ENCODE results near the gene FHIT. TPM values are rescaled to one million over a fixed set of nuclear protein-coding genes. Genes with fewer than 3 reads are reported as not detected.

Gene FHIT
- total and polyA plus RNA-seq, 10 of the 15 experiments (the other 5 are each of a cell fraction or from before 2014, with no cell fraction given), result 4.2 to 14.9 (median 9.4) TPM

DNA sequence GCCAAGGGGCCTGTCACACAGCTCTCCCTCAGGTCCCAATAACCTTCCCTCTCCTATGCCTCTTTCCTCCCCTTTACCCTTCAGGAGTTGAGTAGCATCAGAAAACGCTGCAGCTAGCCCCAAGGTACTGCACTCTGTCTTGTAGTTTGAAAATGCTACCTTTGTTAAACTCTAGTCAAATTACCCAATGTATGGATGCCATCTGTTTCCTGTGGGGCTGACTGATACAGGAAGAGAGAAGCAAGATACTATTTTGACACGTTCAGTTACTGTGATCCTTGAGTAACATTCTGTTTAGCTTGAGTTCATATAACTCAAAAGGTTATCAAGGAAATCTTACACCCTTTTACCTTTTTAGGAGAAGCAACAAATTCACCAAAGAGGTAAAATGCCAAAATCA lies 493.1 kb downstream of the FHIT start:
- Histone ChIP-seq H3K4me2 (ENCODE audit: control insufficient read depth, insufficient read depth) (no peak overlapping the region), H2AFZ (ENCODE audit: control insufficient read depth, low read depth, low read length) (no peak overlapping the region), H3K4me3 (no peak overlapping the region), H3K9ac (ENCODE audit: control insufficient read depth, insufficient read depth, low read length) (no peak overlapping the region), H3K4me1 (ENCODE audit: control insufficient read depth, insufficient read depth, low read length) (no peaks in the 10 kb centered on the region), H3K9me3 (replicated peaks; ENCODE audit: control insufficient read depth, insufficient read depth, low read length) (no peaks in the 10 kb centered on the region), H3K36me3 (ENCODE audit: control insufficient read depth in 2 of 2, insufficient read depth in 2 of 2, low read length in 1 of 2) (no peaks in the 10 kb centered on the region), H3K27me3 (replicated peaks in 1 of 2; ENCODE audit: control insufficient read depth in 2 of 2, insufficient read depth in 2 of 2, low read length in 1 of 2) (no peaks in the 10 kb centered on the region), H3K27ac (ENCODE audit: control insufficient read depth, insufficient read depth) (no peak overlapping the region), H3K79me2 (ENCODE audit: control insufficient read depth, insufficient read depth, low read length) (no peaks in the 10 kb centered on the region), H4K20me1 (ENCODE audit: control insufficient read depth, insufficient read depth) (no peaks in the 10 kb centered on the region)
- DNase-seq (ENCODE audit: low read depth, low spot score) (no peak), FAIRE-seq (no peak), ATAC-seq (no peak)
- ChIA-PET POLR2A (no interaction called here), RAD21 (ENCODE audit: unreplicated experiment) (no interaction called here), SMC1A (ENCODE audit: uncharacterized antibody, unreplicated experiment) (interaction anchor here (1.4 kb wide), 1 partner anchor 353 kb away, joined by 4 read pairs; no protein-coding TSS in a partner anchor), CTCF (no interaction called here)
- BruUV-seq (replicated peaks), result no TSS peak
- intact Hi-C loops (cut with micrococcal nuclease; ENCODE audit: unreplicated experiment) (loop anchor here (5.0 kb wide), 1 partner anchor 624 kb away; no protein-coding TSS in a partner anchor), in situ Hi-C loops (cut with MboI) (loop anchor here (10.0 kb wide), 1 partner anchor 617 kb away; no protein-coding TSS in a partner anchor)
- WGBS (ENCODE audit: insufficient coverage, insufficient replicate concordance, low lambda C conversion rate, missing lambda C conversion rate), result 0% methylated on average over 2 of the region's 2 CpGs
- TF ChIP-seq, protein P1, sequence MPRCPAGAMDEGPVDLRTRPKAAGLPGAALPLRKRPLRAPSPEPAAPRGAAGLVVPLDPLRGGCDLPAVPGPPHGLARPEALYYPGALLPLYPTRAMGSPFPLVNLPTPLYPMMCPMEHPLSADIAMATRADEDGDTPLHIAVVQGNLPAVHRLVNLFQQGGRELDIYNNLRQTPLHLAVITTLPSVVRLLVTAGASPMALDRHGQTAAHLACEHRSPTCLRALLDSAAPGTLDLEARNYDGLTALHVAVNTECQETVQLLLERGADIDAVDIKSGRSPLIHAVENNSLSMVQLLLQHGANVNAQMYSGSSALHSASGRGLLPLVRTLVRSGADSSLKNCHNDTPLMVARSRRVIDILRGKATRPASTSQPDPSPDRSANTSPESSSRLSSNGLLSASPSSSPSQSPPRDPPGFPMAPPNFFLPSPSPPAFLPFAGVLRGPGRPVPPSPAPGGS (IDR thresholded peaks at IDR 0.05; ENCODE audit: borderline replicate concordance, insufficient read depth, low read depth, low read length, poor library complexity, severe bottlenecking), result no peak
- TF ChIP-seq IKZF2 (IDR thresholded peaks at IDR 0.05) (no peak), BHLHE40 (IDR thresholded peaks at IDR 0.05; ENCODE audit: borderline replicate concordance in 1 of 2, low read depth in 2 of 2, low read length in 1 of 2) (no peak), MYB (IDR thresholded peaks at IDR 0.05; ENCODE audit: borderline replicate concordance, low read depth, low read length) (no peak), RB1 (IDR thresholded peaks at IDR 0.05; ENCODE audit: borderline replicate concordance) (no peak), EED (IDR thresholded peaks at IDR 0.05; ENCODE audit: low read depth) (no peak), ESRRA (IDR thresholded peaks at IDR 0.05; ENCODE audit: low read length) (no peak), SIX5 (IDR thresholded peaks at IDR 0.05; ENCODE audit: low read depth, low read length, severe bottlenecking) (no peak), SUPT20H (IDR thresholded peaks at IDR 0.05; ENCODE audit: borderline replicate concordance, control insufficient read depth, low read depth, low read length) (no peak), NFIC (IDR thresholded peaks at IDR 0.05; ENCODE audit: low read depth, low read length) (no peak), NFXL1 (IDR thresholded peaks at IDR 0.05; ENCODE audit: borderline replicate concordance) (no peak), JUND (IDR thresholded peaks at IDR 0.05; ENCODE audit: low read depth, low read length) (no peak), MYC (IDR thresholded peaks at IDR 0.05; ENCODE audit: insufficient read depth, insufficient read length, insufficient replicate concordance, low read length, severe bottlenecking) (no peak), CBFB (IDR thresholded peaks at IDR 0.05; ENCODE audit: low read depth) (no peak)
- TF ChIP-seq, protein P2, sequence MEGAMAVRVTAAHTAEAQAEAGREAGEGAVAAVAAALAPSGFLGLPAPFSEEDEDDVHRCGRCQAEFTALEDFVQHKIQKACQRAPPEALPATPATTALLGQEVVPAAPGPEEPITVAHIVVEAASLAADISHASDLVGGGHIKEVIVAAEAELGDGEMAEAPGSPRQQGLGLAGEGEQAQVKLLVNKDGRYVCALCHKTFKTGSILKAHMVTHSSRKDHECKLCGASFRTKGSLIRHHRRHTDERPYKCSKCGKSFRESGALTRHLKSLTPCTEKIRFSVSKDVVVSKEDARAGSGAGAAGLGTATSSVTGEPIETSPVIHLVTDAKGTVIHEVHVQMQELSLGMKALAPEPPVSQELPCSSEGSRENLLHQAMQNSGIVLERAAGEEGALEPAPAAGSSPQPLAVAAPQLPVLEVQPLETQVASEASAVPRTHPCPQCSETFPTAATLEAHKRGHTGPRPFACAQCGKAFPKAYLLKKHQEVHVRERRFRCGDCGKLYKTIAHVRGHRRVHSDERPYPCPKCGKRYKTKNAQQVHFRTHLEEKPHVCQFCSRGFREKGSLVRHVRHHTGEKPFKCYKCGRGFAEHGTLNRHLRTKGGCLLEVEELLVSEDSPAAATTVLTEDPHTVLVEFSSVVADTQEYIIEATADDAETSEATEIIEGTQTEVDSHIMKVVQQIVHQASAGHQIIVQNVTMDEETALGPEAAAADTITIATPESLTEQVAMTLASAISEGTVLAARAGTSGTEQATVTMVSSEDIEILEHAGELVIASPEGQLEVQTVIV (IDR thresholded peaks at IDR 0.05; ENCODE audit: borderline replicate concordance, partially characterized antibody), result no peak
- TF ChIP-seq, protein P3, sequence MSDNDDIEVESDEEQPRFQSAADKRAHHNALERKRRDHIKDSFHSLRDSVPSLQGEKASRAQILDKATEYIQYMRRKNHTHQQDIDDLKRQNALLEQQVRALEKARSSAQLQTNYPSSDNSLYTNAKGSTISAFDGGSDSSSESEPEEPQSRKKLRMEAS (IDR thresholded peaks at IDR 0.05; ENCODE audit: low read depth, low read length), result no peak
- TF ChIP-seq, protein P4, sequence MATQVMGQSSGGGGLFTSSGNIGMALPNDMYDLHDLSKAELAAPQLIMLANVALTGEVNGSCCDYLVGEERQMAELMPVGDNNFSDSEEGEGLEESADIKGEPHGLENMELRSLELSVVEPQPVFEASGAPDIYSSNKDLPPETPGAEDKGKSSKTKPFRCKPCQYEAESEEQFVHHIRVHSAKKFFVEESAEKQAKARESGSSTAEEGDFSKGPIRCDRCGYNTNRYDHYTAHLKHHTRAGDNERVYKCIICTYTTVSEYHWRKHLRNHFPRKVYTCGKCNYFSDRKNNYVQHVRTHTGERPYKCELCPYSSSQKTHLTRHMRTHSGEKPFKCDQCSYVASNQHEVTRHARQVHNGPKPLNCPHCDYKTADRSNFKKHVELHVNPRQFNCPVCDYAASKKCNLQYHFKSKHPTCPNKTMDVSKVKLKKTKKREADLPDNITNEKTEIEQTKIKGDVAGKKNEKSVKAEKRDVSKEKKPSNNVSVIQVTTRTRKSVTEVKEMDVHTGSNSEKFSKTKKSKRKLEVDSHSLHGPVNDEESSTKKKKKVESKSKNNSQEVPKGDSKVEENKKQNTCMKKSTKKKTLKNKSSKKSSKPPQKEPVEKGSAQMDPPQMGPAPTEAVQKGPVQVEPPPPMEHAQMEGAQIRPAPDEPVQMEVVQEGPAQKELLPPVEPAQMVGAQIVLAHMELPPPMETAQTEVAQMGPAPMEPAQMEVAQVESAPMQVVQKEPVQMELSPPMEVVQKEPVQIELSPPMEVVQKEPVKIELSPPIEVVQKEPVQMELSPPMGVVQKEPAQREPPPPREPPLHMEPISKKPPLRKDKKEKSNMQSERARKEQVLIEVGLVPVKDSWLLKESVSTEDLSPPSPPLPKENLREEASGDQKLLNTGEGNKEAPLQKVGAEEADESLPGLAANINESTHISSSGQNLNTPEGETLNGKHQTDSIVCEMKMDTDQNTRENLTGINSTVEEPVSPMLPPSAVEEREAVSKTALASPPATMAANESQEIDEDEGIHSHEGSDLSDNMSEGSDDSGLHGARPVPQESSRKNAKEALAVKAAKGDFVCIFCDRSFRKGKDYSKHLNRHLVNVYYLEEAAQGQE (IDR thresholded peaks at IDR 0.05; ENCODE audit: low read depth, low read length), result no peak
